Neural cell (in vitro differentiated cells): ENCODE results near the gene PAPOLG. TPM values are rescaled to one million over a fixed set of nuclear protein-coding genes. Genes with fewer than 3 reads are reported as not detected.

Experiments
- H2AFZ ChIP-seq: fragments of 200-600, 300-800 bp; sonication (generic), shearing (Covaris generic); 2 replicates; pipeline ENCODE4 v1.6.0; 2014; ENCODE audit warnings: low read depth, mild to moderate bottlenecking, antibody characterized with exemption, low read length, moderate library complexity
- H3F3A ChIP-seq: fragments of 200-600 bp; shearing (Covaris generic); 2 replicates; pipeline ENCODE4 v1.6.1; 2016; ENCODE audit warnings: mild to moderate bottlenecking, moderate library complexity, mixed read lengths, antibody characterized with exemption, low read length; ENCODE audit not compliant: insufficient read depth, poor library complexity, severe bottlenecking
- H3K27ac ChIP-seq: fragments of 200-600, 300-800 bp; sonication (generic), shearing (Covaris generic); 2 replicates; pipeline ENCODE4 v1.5.1; 2014; ENCODE audit warnings: mild to moderate bottlenecking, low read length, moderate library complexity
- H3K27me3 ChIP-seq: fragments of 300-800, 200-600 bp; sonication (generic), shearing (Covaris generic); 2 replicates; pipeline ENCODE4 v1.6.0; 2014; ENCODE audit warnings: mild to moderate bottlenecking, low read depth, low read length, moderate library complexity; ENCODE audit not compliant: insufficient read depth
- H3K36me3 ChIP-seq: fragments of 300-800, 200-600 bp; sonication (generic), shearing (Covaris generic); 2 replicates; pipeline ENCODE4 v1.5.1; 2014; ENCODE audit warnings: mild to moderate bottlenecking, antibody characterized with exemption, low read length, moderate library complexity; ENCODE audit not compliant: insufficient read depth
- H3K4me2 ChIP-seq: fragments of 300-800, 200-600 bp; sonication (generic), shearing (Covaris generic); 2 replicates; pipeline ENCODE4 v1.6.0; 2014; ENCODE audit warnings: mild to moderate bottlenecking, low read length
- H3K4me3 ChIP-seq: fragments of 300-800, 200-600 bp; sonication (generic), shearing (Covaris generic); 2 replicates; pipeline ENCODE4 v1.5.1; 2014; ENCODE audit warnings: mild to moderate bottlenecking, low read length, moderate library complexity
- H3K79me2 ChIP-seq: fragments of 200-600 bp; shearing (Covaris generic); replicated peaks from 2 replicates; pipeline ENCODE4 v1.6.0; 2014; ENCODE audit warnings: mild to moderate bottlenecking, low read length, moderate library complexity; ENCODE audit not compliant: insufficient read depth
- H3K9ac ChIP-seq: fragments of 300-800, 200-600 bp; sonication (generic), shearing (Covaris generic); 2 replicates; pipeline ENCODE4 v1.6.1; 2016; ENCODE audit warnings: mild to moderate bottlenecking, low read length, mixed read lengths
- H3K9me2 ChIP-seq: fragments of 200-600 bp; shearing (Covaris generic); 2 replicates; pipeline ENCODE4 v1.6.1; 2016; ENCODE audit warnings: mild to moderate bottlenecking, low read length, mixed read lengths; ENCODE audit not compliant: insufficient read depth
- H3K9me3 ChIP-seq: fragments of 200-600, 300-800 bp; sonication (generic), shearing (Covaris generic); 2 replicates; pipeline ENCODE4 v1.6.1; 2016; ENCODE audit warnings: mild to moderate bottlenecking, mixed run types, low read length, moderate library complexity, mixed read lengths
- H4K20me1 ChIP-seq: fragments of 200-600 bp; shearing (Covaris generic); 2 replicates; pipeline ENCODE4 v1.6.1; 2016; ENCODE audit warnings: mild to moderate bottlenecking, mixed run types; ENCODE audit not compliant: insufficient read depth
- EP300 ChIP-seq: fragments of 450-650 bp; conservative IDR thresholded peaks from 2 replicates; pipeline ENCODE4 v1.6.1; 2014; ENCODE audit warnings: antibody characterized with exemption, mild to moderate bottlenecking, moderate library complexity; ENCODE audit not compliant: poor library complexity, severe bottlenecking
- EZH2 ChIP-seq: fragments of 200-600, 300-800 bp; shearing (Covaris generic), sonication (generic); IDR thresholded peaks from 2 replicates; pipeline ENCODE4 v1.6.1; 2014; ENCODE audit warnings: antibody characterized with exemption, low read length, borderline replicate concordance, mild to moderate bottlenecking; ENCODE audit not compliant: insufficient read depth, poor library complexity, severe bottlenecking
- MXI1 ChIP-seq: fragments of 450-650 bp; conservative IDR thresholded peaks from 2 replicates; pipeline ENCODE4 v1.6.1; 2014; ENCODE audit warnings: antibody characterized with exemption, mild to moderate bottlenecking; ENCODE audit not compliant: poor library complexity, severe bottlenecking
- POLR2AphosphoS5 ChIP-seq: IDR thresholded peaks from 2 replicates; pipeline ENCODE4 v1.6.1; 2012
- RAD21 ChIP-seq: fragments of 450-650 bp; conservative IDR thresholded peaks from 2 replicates; pipeline ENCODE4 v1.6.1; 2014; ENCODE audit warnings: antibody characterized with exemption, mild to moderate bottlenecking, moderate library complexity
- SMC3 ChIP-seq: fragments of 450-650 bp; conservative IDR thresholded peaks from 2 replicates; pipeline ENCODE4 v1.6.1; 2014; ENCODE audit warnings: antibody characterized with exemption, mild to moderate bottlenecking, moderate library complexity; ENCODE audit not compliant: poor library complexity
- TAF1 ChIP-seq: IDR thresholded peaks from 2 replicates; pipeline ENCODE4 v1.6.1; 2012; ENCODE audit warnings: low read depth
- polyA plus RNA-seq: library from polyadenylated mRNA; depleted of rRNA; stranded (reverse); fragments of >200 nt; gene quantifications from 2 replicates; pipeline ENCODE4 v1.2.3, GENCODE V29; 2014
- TF ChIP-seq, protein P1 (sequence below): fragments of 450-650 bp; IDR thresholded peaks from 2 replicates; pipeline ENCODE4 v1.5.1; 2014; ENCODE audit warnings: antibody characterized with exemption, mild to moderate bottlenecking, moderate library complexity; ENCODE audit not compliant: poor library complexity, severe bottlenecking
- TF ChIP-seq, protein P2 (sequence below): IDR thresholded peaks from 2 replicates; pipeline ENCODE4 v1.6.1; 2012; ENCODE audit warnings: borderline replicate concordance

Gene PAPOLG
- polyA plus RNA-seq, 1 donor from 2014 or later: 31.2 TPM

DNA sequence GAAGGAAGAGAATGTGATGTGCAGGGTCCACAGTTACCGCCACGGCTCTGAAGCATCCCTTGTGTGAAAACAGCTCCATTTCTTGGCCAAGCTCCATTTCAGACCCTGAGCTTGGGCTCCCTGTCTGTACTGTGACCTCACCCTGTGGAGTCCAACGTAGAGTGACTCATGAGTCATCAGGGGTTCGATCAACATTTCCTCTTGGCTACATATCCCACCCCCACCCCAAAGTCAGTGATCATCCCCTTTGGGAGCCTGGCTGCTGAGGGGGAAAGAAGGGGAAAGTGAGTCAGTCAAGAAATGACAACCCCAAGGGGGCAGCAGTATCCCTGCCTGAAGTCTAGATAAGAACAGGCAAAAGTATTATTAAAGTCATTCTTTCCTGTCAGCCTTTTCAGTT lies 62.2 kb downstream of the PAPOLG start:
- Histone ChIP-seq H3K79me2 (no peaks in the 10 kb centered on the region), H3K9me3 (no peaks in the 10 kb centered on the region), H3F3A (no peaks in the 10 kb centered on the region), H3K4me2 (no peak overlapping the region), H3K27ac (no peak overlapping the region), H3K36me3 (no peaks in the 10 kb centered on the region), H3K27me3 (no peaks in the 10 kb centered on the region), H3K9ac (no peak overlapping the region), H4K20me1 (no peaks in the 10 kb centered on the region), H3K4me3 (no peak overlapping the region), H3K9me2 (no peaks in the 10 kb centered on the region), H2AFZ (no peak overlapping the region)
- no peak for TF ChIP-seq POLR2AphosphoS5

DNA sequence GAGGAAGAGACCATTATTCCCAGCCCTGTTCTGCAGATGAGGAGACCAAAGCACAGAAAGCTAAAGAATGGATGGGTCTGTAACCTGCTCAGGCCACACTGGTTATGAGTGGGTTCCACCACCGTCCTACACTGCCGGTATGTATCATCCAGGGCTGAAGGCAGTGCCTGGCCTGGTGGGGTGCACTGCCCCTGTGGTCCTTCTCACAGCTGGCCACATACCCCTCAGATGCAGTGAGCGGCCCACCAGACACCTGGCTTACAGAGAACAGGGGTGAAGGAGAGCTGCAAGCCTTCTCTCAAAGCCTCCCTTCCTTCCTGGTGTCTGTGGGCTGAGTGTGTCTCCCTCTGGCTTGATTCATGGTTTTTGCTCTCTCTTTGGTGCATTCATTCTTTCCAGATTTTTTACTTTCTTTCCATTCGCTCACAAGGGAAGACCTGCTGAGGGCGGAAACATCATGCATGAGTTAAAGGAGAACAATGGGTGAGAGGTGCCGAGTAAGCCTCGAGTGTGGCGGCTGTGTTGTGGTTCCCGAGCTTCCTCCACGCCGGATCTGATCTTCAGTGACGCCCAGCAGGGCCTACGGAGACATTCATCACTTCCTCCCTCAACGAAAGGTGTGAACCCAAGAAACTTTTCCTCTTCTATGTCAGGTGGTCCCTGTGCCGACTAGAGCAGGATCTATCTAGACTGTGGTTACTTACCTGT lies 63.2 kb downstream of the PAPOLG start:
- H3K9me3 ChIP-seq: no peaks in the 10 kb centered on the region
- H3K4me3 ChIP-seq: no peak overlapping the region
- no peaks in the 10 kb centered on the region for H3K36me3 ChIP-seq
- H3K4me2 ChIP-seq: no peak overlapping the region
- no peak overlapping the region for H3K9ac ChIP-seq
- H3K79me2 ChIP-seq: no peaks in the 10 kb centered on the region
- no peaks in the 10 kb centered on the region for H3F3A ChIP-seq
- H3K27me3 ChIP-seq: no peaks in the 10 kb centered on the region
- no peaks in the 10 kb centered on the region for H4K20me1 ChIP-seq
- no peak overlapping the region for H3K27ac ChIP-seq
- H2AFZ ChIP-seq: no peak overlapping the region
- no peaks in the 10 kb centered on the region for H3K9me2 ChIP-seq
- TF ChIP-seq, protein P1, sequence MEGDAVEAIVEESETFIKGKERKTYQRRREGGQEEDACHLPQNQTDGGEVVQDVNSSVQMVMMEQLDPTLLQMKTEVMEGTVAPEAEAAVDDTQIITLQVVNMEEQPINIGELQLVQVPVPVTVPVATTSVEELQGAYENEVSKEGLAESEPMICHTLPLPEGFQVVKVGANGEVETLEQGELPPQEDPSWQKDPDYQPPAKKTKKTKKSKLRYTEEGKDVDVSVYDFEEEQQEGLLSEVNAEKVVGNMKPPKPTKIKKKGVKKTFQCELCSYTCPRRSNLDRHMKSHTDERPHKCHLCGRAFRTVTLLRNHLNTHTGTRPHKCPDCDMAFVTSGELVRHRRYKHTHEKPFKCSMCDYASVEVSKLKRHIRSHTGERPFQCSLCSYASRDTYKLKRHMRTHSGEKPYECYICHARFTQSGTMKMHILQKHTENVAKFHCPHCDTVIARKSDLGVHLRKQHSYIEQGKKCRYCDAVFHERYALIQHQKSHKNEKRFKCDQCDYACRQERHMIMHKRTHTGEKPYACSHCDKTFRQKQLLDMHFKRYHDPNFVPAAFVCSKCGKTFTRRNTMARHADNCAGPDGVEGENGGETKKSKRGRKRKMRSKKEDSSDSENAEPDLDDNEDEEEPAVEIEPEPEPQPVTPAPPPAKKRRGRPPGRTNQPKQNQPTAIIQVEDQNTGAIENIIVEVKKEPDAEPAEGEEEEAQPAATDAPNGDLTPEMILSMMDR: no peak
- TF ChIP-seq SMC3 (no peak), EP300 (no peak), EZH2 (no peak), RAD21 (no peak)
- TF ChIP-seq, protein P2, sequence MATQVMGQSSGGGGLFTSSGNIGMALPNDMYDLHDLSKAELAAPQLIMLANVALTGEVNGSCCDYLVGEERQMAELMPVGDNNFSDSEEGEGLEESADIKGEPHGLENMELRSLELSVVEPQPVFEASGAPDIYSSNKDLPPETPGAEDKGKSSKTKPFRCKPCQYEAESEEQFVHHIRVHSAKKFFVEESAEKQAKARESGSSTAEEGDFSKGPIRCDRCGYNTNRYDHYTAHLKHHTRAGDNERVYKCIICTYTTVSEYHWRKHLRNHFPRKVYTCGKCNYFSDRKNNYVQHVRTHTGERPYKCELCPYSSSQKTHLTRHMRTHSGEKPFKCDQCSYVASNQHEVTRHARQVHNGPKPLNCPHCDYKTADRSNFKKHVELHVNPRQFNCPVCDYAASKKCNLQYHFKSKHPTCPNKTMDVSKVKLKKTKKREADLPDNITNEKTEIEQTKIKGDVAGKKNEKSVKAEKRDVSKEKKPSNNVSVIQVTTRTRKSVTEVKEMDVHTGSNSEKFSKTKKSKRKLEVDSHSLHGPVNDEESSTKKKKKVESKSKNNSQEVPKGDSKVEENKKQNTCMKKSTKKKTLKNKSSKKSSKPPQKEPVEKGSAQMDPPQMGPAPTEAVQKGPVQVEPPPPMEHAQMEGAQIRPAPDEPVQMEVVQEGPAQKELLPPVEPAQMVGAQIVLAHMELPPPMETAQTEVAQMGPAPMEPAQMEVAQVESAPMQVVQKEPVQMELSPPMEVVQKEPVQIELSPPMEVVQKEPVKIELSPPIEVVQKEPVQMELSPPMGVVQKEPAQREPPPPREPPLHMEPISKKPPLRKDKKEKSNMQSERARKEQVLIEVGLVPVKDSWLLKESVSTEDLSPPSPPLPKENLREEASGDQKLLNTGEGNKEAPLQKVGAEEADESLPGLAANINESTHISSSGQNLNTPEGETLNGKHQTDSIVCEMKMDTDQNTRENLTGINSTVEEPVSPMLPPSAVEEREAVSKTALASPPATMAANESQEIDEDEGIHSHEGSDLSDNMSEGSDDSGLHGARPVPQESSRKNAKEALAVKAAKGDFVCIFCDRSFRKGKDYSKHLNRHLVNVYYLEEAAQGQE: no peak

DNA sequence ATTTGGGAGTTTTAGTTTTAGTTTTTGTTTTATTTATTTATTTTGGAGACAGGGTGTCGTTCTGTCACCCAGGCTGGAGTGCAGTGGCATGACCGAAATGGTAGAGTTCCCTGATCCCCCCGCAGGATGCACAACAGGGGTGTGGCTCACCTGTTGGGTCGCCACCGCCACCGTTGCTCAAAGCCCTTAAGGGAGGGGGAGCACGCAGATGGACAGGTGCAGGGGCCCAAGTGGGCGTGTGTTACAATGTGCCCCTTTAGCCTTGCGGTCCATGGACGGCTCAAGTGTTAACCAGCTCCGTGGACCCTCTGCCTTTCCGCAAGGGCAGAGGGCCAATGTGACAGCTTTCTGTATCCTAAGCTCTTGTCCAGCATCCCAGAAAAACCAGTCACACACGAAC lies 63.9 kb downstream of the PAPOLG start:
- H3K27me3 ChIP-seq: no peaks in the 10 kb centered on the region
- no peaks in the 10 kb centered on the region for H4K20me1 ChIP-seq
- no peaks in the 10 kb centered on the region for H3K79me2 ChIP-seq
- H3K27ac ChIP-seq: no peak overlapping the region
- no peak overlapping the region for H3K4me3 ChIP-seq
- H3K4me2 ChIP-seq: no peak overlapping the region
- no peaks in the 10 kb centered on the region for H3K36me3 ChIP-seq
- no peaks in the 10 kb centered on the region for H3K9me2 ChIP-seq
- H2AFZ ChIP-seq: no peak overlapping the region
- no peaks in the 10 kb centered on the region for H3K9me3 ChIP-seq
- TF ChIP-seq EZH2 (no peak), TAF1 (no peak), SMC3 (no peak), POLR2AphosphoS5 (no peak), MXI1 (no peak), RAD21 (no peak), EP300 (no peak)
- TF ChIP-seq, protein P1: no peak
- TF ChIP-seq, protein P2: no peak
- H3F3A ChIP-seq: no peaks in the 10 kb centered on the region
- H3K9ac ChIP-seq: no peak overlapping the region
